ENCODE data around the gene ADAM15.

Gene ADAM15

DNA sequence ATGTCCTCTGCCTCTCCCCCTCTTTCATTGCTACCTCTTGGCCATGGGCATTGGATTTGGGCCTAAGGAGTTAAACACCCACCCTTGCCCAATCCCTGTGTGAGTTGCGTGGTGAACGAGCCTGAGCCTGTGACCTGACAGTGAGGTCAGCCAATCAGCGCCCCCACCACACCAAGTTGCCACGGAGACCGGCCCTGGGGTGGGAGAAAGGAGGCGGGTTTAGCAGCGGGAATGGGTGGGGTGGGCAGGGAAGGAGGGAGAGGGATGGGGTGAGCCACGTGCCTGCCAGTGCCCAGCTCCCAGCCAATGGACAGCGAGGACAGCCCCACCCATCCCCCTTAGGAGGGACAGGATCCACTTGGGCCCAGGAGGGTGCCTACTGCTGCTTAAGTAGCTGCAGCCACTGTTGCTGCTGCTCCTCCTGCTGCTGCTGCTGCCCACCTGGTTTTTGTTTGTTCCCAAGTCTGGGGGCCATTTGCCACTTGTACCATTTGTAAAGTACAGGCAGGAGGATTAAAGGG, 39.0 kb upstream of the ADAM15 start:
- no peak for DNase-seq

DNA sequence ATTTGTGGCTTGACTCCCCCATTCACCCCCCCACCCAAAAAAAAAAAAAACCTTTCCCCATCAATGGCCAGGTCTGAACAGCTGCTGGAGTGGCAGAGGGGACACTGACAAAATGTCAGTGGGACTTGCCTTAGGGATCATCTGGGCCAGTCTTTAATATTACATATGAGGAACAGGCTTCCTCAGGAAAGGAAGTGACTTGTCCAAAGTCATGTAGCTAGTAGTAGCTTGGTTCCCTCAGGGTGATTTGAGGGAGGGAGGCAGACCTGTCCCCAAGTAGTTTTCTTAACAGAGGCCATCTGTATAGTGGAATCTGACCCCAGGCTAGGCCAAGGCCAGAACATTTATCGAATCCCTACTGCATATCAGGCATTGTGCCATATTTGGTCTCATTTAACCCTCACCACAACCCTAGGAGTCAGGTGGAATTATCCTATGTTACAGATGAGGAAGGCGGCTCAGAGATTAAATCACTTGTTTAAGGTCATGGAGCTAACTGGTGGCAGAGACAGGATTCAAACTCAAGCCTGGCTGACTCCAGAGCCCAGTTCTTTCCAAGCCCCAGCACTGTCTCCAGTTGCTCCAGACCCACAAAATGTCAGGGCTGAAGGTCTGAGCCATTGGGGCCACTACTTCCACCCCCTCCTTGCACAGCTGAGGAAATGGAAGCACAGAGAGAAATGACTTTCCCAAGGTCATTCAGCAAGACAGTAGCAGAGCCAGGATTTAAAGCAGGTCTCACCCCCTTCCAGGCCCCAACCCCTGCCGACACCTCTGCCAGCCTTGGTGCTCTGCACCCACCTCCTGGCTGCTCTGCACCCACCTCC, 38.1 kb upstream of the ADAM15 start:
- no peak for DNase-seq

DNA sequence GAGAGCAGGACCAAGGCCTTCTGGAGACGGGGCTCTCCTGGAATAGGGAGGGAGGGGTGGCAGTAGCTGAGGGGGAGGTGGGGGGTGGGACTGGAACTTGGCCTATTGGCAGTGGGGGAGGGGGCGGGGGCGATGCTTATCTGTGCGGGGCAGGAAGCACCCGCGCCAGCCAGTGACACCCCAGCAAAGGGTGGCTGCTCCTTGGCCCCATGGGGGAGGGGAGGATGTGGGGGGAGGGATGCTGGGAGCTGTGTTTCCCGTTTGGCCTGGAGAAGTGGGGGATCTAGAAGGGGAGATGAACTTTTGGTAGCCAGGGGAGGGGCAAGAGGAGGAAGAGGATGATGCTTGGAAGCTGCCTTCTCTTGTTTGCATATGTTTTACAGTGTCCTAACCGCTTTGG, 37.5 kb upstream of the ADAM15 start:
- DNase-seq, result peak; percentile 46

DNA sequence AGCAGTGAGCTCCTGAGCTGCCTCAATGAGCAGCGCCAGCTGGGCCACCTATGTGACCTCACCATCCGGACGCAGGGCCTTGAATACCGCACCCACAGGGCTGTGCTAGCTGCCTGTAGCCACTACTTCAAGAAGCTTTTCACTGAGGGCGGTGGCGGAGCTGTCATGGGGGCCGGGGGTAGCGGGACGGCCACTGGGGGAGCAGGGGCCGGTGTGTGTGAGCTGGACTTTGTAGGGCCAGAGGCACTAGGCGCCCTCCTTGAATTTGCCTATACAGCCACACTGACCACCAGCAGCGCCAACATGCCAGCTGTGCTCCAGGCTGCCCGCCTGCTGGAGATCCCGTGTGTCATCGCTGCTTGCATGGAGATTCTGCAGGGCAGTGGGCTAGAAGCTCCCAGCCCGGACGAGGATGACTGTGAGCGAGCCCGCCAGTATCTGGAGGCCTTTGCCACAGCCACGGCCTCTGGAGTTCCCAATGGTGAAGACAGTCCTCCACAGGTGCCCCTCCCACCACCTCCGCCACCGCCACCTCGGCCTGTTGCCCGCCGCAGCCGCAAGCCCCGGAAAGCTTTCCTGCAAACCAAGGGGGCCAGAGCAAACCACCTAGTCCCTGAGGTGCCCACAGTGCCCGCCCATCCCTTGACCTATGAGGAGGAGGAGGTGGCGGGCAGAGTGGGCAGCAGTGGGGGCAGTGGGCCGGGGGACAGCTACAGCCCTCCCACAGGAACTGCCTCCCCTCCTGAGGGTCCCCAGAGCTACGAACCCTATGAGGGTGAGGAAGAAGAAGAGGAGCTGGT, 36.2 kb upstream of the ADAM15 start:
- DNase-seq, result no peak

DNA sequence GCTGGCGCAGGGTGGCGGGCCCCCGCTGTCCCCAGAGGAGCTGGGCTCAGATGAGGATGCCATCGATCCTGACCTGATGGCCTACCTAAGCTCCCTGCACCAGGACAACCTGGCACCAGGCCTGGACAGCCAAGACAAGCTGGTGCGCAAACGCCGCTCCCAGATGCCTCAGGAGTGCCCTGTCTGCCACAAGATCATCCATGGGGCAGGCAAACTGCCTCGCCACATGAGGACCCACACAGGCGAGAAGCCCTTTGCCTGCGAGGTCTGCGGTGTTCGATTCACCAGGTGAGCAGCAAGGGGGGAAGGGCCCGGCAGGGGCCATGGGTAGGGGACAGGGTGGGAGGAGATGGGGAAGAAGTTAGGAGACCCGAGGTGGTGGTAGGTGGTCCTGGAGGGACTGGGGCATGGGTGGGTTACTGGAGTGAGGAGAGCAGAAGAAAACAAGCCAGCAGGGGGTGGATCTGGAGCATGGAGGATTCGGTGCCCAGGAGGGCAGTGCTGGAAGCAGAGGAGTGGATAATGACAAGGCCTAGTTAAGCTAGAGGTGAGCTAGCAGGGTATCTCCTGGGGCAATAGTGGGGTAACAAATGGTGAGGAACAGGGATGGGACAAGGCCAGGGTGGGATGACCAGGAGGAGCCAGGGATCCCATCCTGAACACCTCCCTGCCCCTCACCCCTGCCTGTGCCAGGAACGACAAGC, 35.4 kb upstream of the ADAM15 start:
- DNase-seq, result no peak

DNA sequence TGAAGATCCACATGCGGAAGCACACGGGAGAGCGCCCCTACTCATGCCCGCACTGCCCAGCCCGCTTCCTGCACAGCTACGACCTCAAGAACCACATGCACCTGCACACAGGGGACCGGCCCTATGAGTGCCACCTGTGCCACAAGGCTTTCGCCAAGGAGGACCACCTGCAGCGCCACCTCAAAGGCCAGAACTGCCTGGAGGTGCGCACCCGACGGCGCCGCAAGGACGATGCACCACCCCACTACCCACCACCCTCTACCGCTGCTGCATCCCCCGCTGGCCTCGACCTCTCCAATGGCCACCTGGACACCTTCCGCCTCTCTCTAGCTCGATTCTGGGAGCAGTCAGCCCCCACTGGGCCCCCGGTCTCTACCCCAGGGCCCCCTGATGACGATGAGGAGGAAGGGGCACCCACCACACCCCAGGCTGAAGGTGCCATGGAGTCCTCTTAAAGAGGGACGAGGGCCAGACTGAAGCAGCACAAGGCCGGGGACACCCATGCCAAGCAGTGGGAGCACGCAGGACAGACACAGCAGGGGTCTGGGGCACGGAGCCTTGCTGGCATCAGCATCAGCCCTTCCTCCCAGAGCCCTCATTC, 34.8 kb upstream of the ADAM15 start:
- no peak for DNase-seq

DNA sequence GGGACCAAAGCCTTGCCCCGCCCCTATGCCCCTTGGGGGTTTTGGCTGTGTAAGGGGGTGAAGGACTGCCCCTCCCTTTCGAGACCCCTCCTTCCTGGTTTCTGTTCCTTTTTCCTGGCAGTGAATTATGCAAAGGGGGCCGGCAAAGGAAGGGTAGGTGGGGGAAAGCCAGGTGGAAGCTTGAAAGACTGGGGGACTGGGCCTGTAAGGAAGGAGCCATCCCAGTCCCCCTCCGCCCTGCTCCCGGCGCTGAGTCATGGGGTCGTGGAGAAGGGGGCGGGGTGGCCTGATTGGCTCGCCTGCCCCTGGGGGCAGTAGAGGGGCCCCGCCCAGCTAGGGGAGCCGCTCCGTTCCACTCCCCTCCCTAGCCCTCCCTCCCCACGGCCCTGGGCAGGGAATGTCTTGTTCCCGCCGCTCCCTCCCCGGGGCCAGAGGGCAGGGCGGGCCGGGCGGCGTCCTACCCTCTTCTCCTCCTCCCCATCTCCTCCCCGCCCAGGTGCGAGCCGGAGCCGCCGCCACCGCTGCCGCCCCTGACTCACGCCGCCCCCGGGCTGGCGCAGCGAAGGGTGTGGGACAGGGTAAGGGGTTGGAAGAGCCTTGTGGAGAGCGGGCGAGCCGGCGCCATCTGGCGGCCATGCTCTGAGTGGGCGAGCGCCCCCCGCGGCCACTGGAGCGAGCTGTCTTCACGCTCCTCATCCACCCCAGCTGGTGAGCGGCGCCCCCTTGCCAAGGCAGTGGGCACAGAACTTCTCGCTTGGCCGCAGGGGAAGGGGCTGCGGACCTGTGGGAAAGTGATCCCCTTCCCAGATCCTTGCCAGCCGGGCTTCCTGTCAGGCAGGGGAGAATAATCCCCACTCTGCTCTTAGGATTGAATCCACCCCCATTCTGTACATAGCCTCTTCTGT, 33.8 kb upstream of the ADAM15 start:
- peak; percentile 88 for DNase-seq

DNA sequence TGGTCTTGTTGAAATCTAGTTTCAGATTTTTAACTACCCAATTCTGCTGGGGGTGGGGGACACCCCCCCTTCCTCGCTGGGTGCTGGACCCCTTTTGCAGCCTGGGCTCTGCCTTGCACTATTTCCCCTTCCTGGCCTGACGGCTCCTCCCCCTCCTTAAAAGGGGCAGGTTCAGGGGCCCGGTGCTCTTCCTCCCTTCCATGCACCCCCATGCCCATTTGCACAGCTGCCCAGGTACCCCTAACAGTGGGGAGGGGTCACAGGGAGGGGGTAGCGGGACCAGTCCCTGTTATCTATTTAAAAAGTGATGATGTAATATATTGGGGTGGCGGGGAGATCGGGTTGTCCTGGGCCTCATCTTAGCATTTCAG, 33.2 kb upstream of the ADAM15 start:
- no peak for DNase-seq

DNA sequence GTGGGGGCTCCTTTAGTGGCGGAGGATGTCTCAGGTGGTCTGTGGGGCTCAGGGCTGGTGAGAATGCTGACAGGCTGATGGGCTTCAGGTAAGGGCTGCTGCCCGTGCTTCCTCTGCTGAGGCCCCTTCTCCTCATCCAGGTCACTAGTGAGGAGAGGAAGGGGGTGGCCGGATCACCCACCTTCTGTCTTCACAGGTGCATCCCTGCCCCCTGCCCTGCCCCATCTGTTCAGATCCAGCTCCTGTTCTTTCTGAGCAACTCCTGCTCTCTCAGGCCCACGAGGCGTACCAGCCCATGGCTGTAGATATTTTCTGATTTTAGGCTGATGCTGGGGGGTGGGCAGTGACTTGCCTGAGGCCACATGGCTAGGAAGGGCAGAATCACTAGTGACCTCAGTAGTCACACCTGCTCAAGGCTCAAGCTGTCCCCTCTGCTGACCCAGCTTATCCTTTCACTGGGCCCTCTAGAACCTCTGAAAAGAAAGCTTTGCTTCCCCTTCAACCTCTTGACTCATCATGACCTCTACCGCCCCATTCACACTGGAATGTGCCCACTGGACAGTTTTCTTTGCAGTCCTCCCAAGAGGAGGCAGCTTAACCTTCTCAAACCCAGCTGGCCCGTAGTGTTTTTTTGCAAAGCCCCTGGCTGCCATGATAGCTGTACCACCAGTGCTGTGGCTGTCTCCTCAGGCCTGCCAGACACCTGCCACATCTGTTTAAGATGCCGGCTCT, 32.3 kb upstream of the ADAM15 start:
- DNase-seq, result no peak

DNA sequence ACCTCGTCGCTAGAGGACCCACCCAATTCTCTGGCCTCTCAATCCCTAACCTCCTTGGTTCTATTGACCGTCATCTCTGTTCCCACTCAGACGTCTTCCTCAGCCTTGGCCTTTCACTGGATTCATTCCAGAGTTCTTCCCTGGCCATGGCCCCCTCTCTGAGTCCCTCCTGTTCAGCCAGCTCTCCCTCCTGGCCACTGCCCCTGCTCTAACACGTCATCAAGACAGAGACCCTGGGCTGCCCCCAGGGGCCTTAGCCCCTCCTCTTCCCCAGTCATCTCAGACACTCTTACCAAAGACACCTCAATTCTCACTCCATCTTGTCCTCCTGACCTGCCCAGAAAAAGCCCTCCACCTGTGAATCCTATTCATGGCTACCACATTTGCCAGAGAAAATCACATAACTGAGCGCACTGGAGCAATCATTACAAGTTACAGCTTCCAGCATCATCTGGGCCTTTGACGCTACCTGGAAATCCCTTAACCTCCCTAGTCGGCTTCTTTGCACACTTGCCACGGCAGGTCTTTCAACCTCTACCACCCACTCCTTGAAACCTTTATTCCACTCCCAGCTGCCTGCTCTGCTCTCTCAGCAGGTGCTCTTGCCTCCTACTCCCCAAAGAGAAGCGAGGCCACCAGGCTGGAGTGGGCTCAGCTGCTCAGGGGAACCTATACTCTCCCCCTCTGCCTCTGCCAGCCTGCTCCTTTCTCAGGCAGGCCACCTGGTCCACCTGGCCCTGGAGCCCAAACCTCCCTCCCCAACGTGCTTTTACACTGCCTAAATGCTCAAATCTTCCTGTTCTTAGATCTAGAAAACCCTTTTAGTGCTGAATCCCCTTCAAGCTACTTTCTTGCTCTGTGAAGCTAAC, 31.5 kb upstream of the ADAM15 start:
- no peak for DNase-seq

DNA sequence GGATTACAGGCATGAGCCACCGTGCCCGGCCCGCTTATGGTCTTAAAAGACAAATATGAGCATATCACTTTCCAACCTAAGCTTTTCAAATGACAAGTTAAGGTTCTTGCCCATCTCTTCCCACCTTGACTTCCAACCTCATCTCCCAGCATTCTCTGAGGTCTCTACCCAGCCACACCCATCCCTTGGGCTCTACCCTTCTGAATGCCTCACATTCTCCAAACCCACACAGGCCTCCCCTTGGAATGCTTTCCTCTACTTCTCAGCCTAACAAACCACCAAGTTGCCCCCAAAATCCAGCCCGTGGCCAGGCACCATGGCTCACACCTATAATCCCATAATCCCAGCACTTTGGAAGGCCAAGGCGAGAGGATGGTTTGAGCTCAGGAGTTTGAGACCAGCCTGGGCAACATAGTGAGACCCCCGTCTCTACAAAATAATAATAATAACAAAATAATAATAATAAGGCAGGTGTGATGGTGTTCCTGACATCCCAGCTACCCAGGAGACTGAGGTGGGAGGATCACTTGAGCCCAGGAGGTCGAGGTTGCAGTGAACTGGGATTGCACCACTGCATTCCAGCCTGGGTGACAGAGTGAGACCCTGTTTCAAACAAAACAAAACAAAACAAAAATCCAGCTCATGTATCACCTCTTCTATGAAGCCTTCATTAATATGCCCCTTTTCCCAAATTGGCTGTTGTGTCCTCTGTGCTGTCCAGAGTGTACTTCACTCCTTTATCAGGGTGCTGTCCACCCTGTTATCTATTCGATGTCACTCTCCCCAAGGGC, 28.8 kb upstream of the ADAM15 start:
- DNase-seq, result no peak

DNA sequence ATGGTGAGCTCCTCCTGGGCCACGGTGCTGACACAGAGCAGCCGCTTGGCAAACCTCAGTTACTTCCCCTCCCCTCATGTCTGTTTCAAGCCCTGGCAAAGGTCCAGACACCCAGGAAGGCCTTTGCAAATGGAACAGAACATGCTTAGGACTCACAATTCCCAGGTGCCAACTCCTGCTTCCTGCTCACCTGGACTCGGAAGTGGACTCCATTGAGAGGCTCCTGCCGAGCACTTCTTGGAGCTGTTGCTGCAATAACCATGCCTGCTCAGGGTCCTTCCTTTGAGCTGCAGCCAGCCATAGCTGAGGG, 28.2 kb upstream of the ADAM15 start:
- no peak for DNase-seq

DNA sequence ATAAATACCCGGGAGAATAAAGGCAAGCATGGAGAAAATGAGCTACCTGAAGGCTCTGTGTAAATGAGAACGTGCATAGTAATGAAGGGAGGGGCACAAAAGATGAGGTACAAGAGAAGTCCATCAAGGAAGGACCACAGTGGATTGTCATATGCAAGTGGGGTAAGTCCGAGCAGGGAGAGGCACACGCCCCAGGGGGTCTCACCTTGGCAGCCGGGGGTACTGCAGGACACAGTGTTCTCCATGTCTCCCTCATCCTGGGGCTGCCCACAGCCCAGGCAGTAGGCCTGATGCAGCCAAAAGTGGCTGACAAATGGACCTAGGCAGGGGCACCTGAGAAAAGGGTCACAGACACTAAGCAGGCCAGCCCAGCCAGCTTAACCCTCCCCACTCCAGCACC, 27.5 kb upstream of the ADAM15 start:
- DNase-seq, result no peak

DNA sequence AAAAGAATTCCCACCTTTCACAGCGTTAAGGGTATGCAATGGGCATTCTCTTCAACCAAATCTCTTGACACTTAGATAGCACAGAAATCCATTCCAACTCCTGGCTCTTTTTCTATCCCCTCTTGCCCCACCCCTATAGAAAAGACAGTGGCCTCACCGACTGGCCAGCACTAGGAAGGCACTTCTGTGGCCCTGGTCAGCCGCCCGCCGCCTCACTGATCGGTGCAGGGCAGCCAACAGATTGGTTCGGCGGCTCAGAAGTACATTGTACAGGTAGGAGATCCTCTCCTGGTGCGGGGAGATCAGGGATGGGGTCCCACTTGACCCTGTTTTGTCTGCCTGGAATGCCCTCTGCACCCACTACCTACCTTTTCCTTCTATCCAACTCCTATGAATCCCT, 26.8 kb upstream of the ADAM15 start:
- no peak for DNase-seq

DNA sequence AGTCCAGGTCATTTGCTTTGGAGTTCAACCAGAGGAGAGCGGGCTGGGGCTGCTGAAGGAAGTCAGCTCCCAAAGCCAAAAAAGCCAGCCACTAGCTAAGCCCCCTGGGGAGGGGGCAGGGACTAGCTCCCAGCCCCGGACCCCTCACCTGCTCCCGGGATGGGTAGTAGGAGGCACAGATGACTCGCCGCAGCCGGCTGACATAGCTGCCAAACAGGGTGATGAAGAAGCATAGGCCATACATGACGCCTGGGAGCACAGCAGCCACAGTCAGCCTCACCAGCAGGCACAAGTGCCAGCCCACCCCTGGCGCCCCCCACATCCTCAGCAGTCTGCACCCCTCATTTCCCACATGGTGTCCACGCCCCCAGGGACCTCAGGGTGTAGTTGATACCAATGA, 25.0 kb upstream of the ADAM15 start:
- no peak for DNase-seq

DNA sequence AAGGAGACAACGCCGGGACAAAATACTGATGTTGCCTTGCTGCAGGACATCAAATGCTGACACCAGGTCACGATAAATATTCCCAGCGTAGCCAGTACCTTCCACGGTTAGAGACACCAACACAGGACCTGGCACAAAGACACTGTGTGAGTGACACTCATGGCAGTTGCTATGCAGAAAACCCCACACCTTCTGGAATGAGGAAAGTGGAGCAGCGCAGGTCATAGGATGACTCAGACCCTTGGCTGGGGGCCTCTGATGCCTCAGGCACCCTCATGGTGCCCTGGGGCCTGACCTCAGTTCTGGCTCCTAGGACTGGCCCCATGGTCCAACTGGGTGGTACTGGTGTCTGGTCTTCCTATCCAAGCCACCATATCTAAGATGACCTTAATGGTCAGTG, 24.5 kb upstream of the ADAM15 start:
- no peak for DNase-seq

DNA sequence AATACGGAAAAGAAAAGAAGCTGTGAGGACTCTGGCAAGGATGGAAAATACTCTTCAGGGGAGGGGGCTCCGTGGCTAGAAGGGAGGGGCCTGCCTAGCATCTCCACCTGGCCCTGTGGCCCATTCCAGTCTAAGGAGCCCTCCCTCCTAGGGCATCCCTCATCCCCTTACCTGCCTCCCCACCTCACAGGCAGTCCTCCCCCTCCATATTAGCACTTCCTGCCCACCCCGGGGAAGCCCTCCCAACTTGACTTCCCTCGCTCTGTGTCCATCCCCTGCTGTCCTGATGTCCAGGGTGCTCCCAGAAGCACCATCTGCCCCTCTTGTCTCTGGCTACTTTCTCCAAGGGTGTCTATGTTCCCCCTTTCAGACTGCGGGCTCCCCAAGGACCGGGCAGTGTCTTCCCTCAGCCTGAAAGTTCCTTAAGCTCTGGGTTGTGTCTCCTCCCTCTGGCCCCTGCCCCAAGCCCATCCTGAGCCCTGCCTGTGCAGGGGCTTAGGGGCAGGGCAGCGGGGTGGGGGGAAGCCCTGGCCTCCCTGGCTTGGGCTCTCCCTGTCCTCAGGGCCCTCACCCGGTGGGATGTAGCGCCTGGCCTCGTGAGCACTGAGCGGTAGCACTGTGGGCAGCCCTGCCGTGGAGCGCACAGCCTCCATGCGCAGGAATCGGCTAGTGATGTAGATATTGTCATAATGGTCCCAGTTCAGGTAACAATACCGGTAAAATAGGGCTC, 21.4 kb upstream of the ADAM15 start:
- DNase-seq, result no peak

DNA sequence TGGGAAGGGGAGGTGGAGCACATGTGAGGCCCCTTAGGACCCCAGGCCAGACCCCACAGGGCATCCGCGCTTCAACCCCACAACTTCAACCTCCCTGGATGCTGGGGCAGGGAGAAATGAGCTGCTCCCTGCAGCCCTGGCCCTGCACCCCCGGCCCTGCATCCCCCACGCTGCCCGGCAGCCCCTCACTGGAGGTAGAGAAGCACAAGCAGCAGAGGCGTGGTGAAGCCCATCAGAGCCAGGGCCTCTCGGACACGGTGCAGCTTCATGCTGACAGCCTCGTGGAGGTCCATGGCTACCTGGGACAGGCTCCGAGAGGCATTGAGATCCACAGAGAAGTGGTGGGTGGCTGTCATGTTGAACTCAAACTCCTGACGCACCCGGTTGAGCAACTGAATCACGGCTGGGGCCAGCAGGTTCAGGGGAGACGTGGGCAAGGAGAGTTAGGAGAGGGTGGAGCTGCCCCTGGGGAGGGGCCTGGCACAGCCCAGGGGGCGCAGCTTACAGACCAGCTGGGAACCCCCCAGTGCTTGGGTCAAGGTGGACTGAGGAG, 20.8 kb upstream of the ADAM15 start:
- no peak for DNase-seq

DNA sequence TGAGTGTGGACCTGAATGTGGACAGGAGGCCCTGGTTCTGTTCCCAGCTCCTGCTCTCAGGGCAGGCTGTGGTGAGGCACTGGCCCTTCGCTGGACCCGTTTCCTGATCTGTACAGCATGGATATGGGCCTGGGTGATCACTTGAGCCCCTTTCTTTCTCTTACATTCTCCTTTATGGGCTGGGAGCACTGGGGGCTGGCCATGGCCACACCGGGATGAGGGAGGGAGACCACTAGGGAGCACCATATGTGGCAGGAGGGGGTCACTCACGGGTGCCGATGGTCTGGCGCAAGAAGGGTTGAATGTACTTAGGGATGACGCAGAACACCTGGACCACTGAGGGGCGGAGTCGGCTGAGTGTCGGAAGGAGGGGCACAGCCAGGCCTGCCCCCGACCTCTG, 20.2 kb upstream of the ADAM15 start:
- no peak for DNase-seq
